ENCODE data around the gene YTHDF2. TPM values are rescaled to one million over a fixed set of nuclear protein-coding genes. Genes with fewer than 3 reads are reported as not detected.

YTHDF2 gene
- total and polyA plus RNA-seq, 9 of the 15 experiments (the other 6 are each of a cell fraction or from before 2014, with no cell fraction given) = 41.0 to 111 (median 83.3) TPM

- no peak for TF ChIP-seq ESRRB (CRISPR knock-in tag; IDR thresholded peaks at IDR 0.05; ENCODE audit: borderline replicate concordance)
- no peak for TF ChIP-seq ZNF398 (CRISPR knock-in tag; IDR thresholded peaks at IDR 0.05)
- no peak for TF ChIP-seq POLR2G (IDR thresholded peaks at IDR 0.05; ENCODE audit: low read depth, low read length)
- TF ChIP-seq SUPT5H (IDR thresholded peaks at IDR 0.05) = peak; percentile 39
- TF ChIP-seq POLR2H (tag; IDR thresholded peaks at IDR 0.05; ENCODE audit: low read depth) = 0 out of 2 replicates have a peak, but pooled peaks have one; percentile 71
- peak; percentile 8 for TF ChIP-seq ZNF589 (CRISPR knock-in tag; IDR thresholded peaks at IDR 0.05; ENCODE audit: low read depth)
- TF ChIP-seq EWSR1 (IDR thresholded peaks at IDR 0.05; ENCODE audit: borderline replicate concordance, low read depth, partially characterized antibody) = no peak
- no peak for TF ChIP-seq HDGF (IDR thresholded peaks at IDR 0.05)
- peak; percentile 57 for TF ChIP-seq POLR2B (IDR thresholded peaks at IDR 0.05; ENCODE audit: low read depth, partially characterized antibody)
- no peak for TF ChIP-seq HDAC1 (IDR thresholded peaks at IDR 0.05)
- no peak for TF ChIP-seq ZNF518B (CRISPR knock-in tag; IDR thresholded peaks at IDR 0.05)
- no peak for TF ChIP-seq IRF2 (CRISPR knock-in tag; IDR thresholded peaks at IDR 0.05)
- TF ChIP-seq NR2F6 (CRISPR knock-in tag; IDR thresholded peaks at IDR 0.05) = no peak
- no peak for TF ChIP-seq BRF2 (IDR thresholded peaks at IDR 0.05; ENCODE audit: borderline replicate concordance, insufficient read depth, insufficient read length)
- TF ChIP-seq ZNF408 (CRISPR knock-in tag; IDR thresholded peaks at IDR 0.05; ENCODE audit: low read depth) = no peak
- no peak for TF ChIP-seq HDAC3 (IDR thresholded peaks at IDR 0.05; ENCODE audit: borderline replicate concordance, partially characterized antibody)
- TF ChIP-seq POU5F1 (IDR thresholded peaks at IDR 0.05; ENCODE audit: borderline replicate concordance, low read depth, low read length, partially characterized antibody) = no peak
- TF ChIP-seq ZNF263 (CRISPR knock-in tag; IDR thresholded peaks at IDR 0.05; ENCODE audit: borderline replicate concordance) = no peak
- TF ChIP-seq GATAD2B (IDR thresholded peaks at IDR 0.05; ENCODE audit: borderline replicate concordance) = no peak
Measured at GRCh38 chr1:28735961-28736449, 735 bp upstream of the YTHDF2 start (continued).
